Mucosa of stomach (tissue), 1 donor: ENCODE measurements around the gene PARD3.
"Not testable (repeated sequence)": the region's sequence is repeated elsewhere in the genome, so short reads cannot be mapped to it uniquely, and the experiment has no call there.

Experiments
- H3K27me3 ChIP-seq: one replicate; pipeline ENCODE4 v1.7.0; 2013; ENCODE audit warnings: mild to moderate bottlenecking, low read length; ENCODE audit not compliant: control insufficient read depth, insufficient read depth
- H3K36me3 ChIP-seq: one replicate; pipeline ENCODE4 v1.7.0; 2013; ENCODE audit warnings: low read length; ENCODE audit not compliant: control insufficient read depth, insufficient read depth
- H3K4me1 ChIP-seq: one replicate; pipeline ENCODE4 v1.7.0; 2013; ENCODE audit warnings: mild to moderate bottlenecking, low read length; ENCODE audit not compliant: control insufficient read depth, insufficient read depth
- H3K4me3 ChIP-seq: one replicate; pipeline ENCODE4 v1.7.0; 2013; ENCODE audit warnings: low read length
- H3K9ac ChIP-seq: one replicate; pipeline ENCODE4 v1.7.0; 2013; ENCODE audit warnings: mild to moderate bottlenecking, low read length, moderate library complexity
- H3K9me3 ChIP-seq: one replicate; pipeline ENCODE4 v1.7.0; 2013; ENCODE audit warnings: mild to moderate bottlenecking, low read length, moderate library complexity; ENCODE audit not compliant: control insufficient read depth
- donor health status: Pancreatic carcinoma.

Gene PARD3

GRCh38 chr10:34844448-34844847 is 29.4 kb upstream of the PARD3 start:
- Histone ChIP-seq H3K4me3 (no peak overlapping the region), H3K9ac (no peak overlapping the region), H3K4me1 (no peaks in the 10 kb centered on the region), H3K27me3 (no peaks in the 10 kb centered on the region), H3K9me3 (no peaks in the 10 kb centered on the region), H3K36me3 (no peaks in the 10 kb centered on the region)

GRCh38 chr10:34843470-34843869 is 28.4 kb upstream of the PARD3 start:
- H3K36me3 ChIP-seq, H3K9ac ChIP-seq, H3K9me3 ChIP-seq, H3K4me3 ChIP-seq, H3K27me3 ChIP-seq, H3K4me1 ChIP-seq: not testable (repeated sequence)

DNA sequence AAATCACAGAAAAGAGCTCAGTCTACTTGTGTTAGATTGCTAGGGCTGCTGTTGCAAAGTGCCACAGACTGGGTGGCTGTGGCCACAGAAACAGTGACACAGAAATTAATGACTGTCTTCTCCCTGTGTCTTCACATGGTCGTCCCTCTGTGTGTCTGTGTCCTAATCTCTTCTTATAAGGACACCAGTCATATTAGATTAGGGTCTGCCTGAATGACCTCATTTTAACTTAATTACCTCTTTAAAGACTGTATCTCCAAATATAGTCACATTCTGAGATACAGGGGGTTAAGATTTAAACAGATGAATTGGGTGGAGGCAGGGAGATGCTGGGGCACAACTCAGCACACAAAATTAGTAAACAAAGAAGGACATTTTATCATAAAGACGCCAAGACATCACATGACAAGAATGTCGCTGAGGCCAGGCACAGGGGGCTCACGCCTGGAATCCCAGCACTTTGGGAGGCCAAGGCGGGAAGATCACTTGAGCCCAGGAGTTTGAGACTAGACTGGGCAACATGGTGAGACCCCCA is 23.3 kb upstream of the PARD3 start:
- Histone ChIP-seq H3K27me3 (no peaks in the 10 kb centered on the region), H3K4me1 (no peaks in the 10 kb centered on the region), H3K36me3 (no peaks in the 10 kb centered on the region), H3K9me3 (no peaks in the 10 kb centered on the region), H3K9ac (no peak overlapping the region), H3K4me3 (no peak overlapping the region)

DNA sequence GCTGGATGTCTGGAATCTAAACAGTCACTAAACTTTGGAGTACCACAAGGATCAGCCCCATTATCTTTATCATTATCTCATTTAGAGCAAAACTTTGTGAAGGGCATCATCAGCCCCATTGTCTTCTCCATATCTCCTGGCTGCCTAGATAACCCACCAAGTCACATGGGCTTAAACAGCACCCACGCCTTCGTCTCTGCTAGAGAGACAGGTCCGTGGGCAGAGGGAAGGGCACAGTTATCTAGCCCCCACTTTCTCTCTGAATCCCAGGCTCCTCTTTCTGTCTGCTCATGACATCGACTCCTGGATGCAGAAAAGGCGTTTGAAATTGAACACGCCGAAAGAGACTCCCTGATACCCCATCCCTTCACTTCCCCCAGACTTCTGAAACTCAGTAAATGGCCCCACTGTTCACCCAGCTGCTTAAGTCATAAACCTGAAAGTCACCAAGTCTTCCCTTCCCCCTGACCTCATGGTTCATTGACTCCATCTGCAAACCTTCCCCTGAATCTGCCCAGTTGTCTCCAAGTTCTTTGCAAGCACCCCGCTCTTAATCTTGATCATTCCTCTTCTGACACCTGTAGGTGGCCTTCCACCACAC is 20.9 kb upstream of the PARD3 start:
- Histone ChIP-seq H3K4me1 (no peaks in the 10 kb centered on the region), H3K9me3 (no peaks in the 10 kb centered on the region), H3K27me3 (no peaks in the 10 kb centered on the region), H3K36me3 (no peaks in the 10 kb centered on the region), H3K4me3 (no peak overlapping the region), H3K9ac (no peak overlapping the region)

DNA sequence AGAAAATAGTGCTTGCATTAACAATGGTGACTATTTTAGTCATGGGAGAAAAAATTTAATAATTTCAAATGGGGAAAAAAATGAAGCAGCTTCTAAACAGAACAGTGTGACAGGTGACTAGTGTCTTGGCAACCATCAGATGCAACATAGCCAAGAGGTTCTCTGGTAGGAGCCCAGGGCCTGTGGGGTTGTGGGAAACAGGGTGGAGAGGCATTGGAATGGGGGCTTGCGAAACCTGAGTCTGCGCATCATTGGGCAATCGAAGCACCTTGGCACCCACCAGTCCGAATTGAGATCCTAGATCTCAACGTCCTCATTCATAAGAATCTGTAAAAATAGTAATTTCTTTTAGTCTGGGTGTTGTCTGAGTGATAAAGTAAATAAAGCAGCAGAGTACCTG is 19.2 kb upstream of the PARD3 start:
- Histone ChIP-seq H3K9me3 (no peaks in the 10 kb centered on the region), H3K4me3 (no peak overlapping the region), H3K27me3 (no peaks in the 10 kb centered on the region), H3K9ac (no peak overlapping the region), H3K36me3 (no peaks in the 10 kb centered on the region), H3K4me1 (no peaks in the 10 kb centered on the region)

DNA sequence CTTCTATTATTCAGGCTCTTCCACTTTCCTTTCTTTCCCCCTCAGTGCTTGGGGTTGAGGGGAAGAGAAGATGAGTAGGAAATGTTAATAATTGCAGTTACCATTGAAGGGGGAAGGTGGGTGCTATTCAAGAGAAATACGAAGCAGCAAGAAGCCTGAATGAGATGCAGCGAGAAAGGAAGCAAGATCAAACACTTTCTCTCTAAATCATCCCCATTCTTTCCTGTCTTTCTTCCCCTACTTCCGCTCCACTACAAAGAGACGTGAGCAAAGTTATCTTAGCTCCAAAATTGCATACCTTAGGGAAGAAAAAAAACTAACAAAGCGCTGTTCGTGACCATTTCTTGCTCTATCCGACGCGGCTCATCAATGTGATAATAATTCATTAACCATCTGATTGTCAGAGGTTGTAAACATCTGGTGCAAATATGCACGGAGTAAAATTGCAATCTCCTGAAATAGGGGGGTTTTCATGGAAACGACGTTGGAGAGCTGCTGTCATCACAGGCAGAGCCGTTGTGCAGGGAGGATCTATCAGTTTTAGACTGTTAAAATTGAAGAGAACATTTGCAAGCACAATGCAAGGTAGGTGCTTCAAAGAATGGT is 15.2 kb upstream of the PARD3 start:
- Histone ChIP-seq H3K27me3 (no peaks in the 10 kb centered on the region), H3K36me3 (no peaks in the 10 kb centered on the region), H3K9ac (no peak overlapping the region), H3K4me1 (no peaks in the 10 kb centered on the region), H3K4me3 (no peak overlapping the region), H3K9me3 (no peaks in the 10 kb centered on the region)

DNA sequence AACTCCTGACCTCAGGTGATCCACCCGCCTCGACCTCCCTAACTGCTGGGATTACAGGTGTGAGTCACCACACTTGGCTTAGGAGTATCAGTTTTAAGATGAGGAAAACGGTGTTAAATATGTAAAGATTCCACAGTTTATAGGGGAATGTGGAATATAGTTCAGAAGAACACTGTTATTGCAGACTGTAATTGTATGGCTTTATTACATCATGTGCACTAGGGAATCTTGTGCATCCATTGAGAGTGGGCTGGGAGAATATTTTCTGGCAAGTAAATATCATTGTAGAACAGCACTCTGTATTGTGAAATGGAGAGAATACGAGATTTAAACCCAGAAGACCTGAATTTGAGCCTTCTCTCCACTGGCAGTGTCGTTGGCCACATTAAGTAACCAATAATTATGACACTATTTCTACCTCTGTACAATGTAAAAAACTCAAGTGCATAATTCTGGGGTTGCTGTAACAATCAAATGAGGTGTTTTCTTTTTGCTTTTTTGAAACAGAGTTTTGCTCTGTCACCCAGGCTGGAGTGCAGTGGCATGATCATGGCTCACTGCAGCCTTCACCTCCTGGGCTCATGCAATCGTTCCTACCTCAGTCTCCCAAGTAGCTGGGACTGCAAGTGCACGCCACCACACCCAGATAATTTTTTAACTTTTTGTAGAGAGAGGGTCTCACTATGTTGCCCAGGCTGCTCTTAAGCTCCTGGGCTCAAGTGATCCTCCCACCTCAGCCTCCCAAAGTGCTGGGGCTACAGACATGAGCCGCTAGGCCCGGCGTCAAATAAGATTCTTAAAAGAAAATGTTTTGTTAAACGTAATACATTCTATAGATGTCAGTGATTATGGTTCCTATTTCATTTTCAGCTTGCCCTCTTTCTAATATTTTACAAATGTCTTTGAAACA is 12.0 kb upstream of the PARD3 start:
- Histone ChIP-seq H3K4me3 (no peak overlapping the region), H3K27me3 (no peaks in the 10 kb centered on the region), H3K9me3 (no peaks in the 10 kb centered on the region), H3K36me3 (no peaks in the 10 kb centered on the region), H3K4me1 (no peaks in the 10 kb centered on the region), H3K9ac (no peak overlapping the region)

DNA sequence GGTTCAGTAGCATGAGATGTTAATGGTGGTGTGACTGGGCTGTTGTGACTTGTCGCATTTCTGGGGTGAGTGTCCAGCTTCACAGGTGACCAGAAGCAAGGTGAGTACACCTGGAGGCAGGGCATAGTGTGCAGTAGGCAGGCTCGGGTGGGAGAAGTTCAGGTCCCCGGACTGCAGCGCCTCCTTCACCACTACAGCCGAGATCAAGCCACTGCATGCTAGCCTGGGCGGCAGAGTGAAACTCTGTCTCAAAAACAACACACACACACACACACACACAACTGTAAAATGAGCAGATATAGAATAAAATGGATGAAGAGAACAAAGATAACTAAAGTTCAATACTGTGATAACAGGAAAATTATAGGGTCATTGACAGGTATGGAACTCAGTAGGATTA is 11.1 kb upstream of the PARD3 start:
- Histone ChIP-seq H3K36me3 (no peaks in the 10 kb centered on the region), H3K4me1 (no peaks in the 10 kb centered on the region)

GRCh38 chr10:34825414-34825813 is 10.3 kb upstream of the PARD3 start:
- H3K9ac ChIP-seq, result no peak overlapping the region
- no peaks in the 10 kb centered on the region for H3K4me1 ChIP-seq
- no peak overlapping the region for H3K4me3 ChIP-seq

More for the DNA sequence above, 11.1 kb upstream of the PARD3 start:
- H3K9me3 ChIP-seq, result no peaks in the 10 kb centered on the region
- no peak overlapping the region for H3K4me3 ChIP-seq
- H3K9ac ChIP-seq, result no peak overlapping the region
- no peaks in the 10 kb centered on the region for H3K27me3 ChIP-seq

GRCh38 chr10:34824870-34825269 is 9.8 kb upstream of the PARD3 start:
- Histone ChIP-seq H3K9me3 (no peaks in the 10 kb centered on the region), H3K27me3 (no peaks in the 10 kb centered on the region), H3K4me1 (no peaks in the 10 kb centered on the region), H3K9ac (no peak overlapping the region), H3K4me3 (no peak overlapping the region), H3K36me3 (no peaks in the 10 kb centered on the region)

More at GRCh38 chr10:34825414-34825813, 10.3 kb upstream of the PARD3 start:
- Histone ChIP-seq H3K27me3 (no peaks in the 10 kb centered on the region), H3K9me3 (no peaks in the 10 kb centered on the region), H3K36me3 (no peaks in the 10 kb centered on the region)

- Histone ChIP-seq H3K9me3 (no peaks in the 10 kb centered on the region), H3K27me3 (no peaks in the 10 kb centered on the region), H3K36me3 (no peaks in the 10 kb centered on the region), H3K4me1 (no peaks in the 10 kb centered on the region), H3K9ac (no peak overlapping the region), H3K4me3 (no peak overlapping the region)
Measured at GRCh38 chr10:34821587-34822585, 6.8 kb upstream of the PARD3 start.
